ENCODE results near the gene C9orf40.

The C9orf40 gene

DNA sequence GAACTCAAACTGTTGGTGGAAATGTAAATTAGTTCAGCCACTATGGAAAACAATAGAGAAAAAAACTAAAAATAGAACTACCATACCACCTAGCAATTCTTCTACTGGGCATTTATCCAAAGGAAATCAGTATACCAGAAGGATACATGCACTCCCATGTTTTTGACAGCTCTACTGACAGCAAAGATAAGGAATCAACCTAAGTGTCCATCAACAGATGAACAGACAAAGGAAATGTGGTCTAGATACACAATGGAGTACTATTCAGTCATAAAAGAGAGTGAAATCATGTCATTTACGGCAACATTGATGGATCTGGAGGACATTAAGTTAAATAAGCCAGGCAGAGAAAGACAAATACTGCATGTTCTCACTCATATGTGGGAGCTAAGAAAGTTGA lies 21.8 kb upstream of the C9orf40 start:
- TF ChIP-seq EZH2 (IDR thresholded peaks at IDR 0.05) (no peak), FOXP2 (optimal IDR thresholded peaks at IDR 0.05; ENCODE audit: control extremely low read depth, extremely low read length, insufficient read depth) (no peak), POLR2AphosphoS5 (IDR thresholded peaks at IDR 0.05; ENCODE audit: borderline replicate concordance, low read depth, low read length) (no peak)
- Histone ChIP-seq H3K9ac (ENCODE audit: insufficient read length) (no peak overlapping the region), H3K27ac (no peak overlapping the region), H3K9me3 (ENCODE audit: low read depth, low read length) (0 out of 2 replicates have a peak, but pooled peaks cover 3% of the 10 kb centered on the region), H3K4me3 (no peak overlapping the region), H3K36me3 (ENCODE audit: insufficient read depth, low read length) (no peaks in the 10 kb centered on the region)
- DNase-seq (ENCODE audit: low read depth, low spot score) = no peak

- no peak for DNase-seq (ENCODE audit: low read depth, low spot score)
- H3K27ac ChIP-seq = no peak overlapping the region
These were observed 21.0 kb upstream of the C9orf40 start for GRCh38 chr9:74973714-74974113.

DNA sequence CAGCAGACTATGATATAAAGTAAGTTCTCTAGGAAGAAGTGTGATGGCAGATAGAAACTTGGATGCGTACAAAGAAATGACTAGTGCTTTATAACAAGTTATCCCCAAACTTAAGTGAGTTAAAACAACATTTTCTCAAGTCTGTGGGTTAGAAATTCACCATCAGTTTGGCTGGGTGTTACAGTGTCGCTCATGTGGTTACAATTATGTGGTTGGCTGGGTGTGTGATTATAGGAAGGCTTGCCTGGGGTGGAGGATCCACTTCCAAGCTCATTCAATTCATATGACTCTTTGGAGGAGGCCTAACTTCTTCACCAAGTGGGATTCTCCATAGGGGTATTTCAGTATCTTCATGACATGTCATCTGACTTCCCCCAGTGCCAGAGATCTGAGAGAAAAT lies 10.3 kb upstream of the C9orf40 start:
- DNase-seq (ENCODE audit: low read depth, low spot score) = no peak
- no peak for TF ChIP-seq POLR2AphosphoS5 (IDR thresholded peaks at IDR 0.05; ENCODE audit: borderline replicate concordance, low read depth, low read length)
- TF ChIP-seq EZH2 (IDR thresholded peaks at IDR 0.05) = no peak
- 0 out of 2 replicates have a peak, but pooled peaks cover 10% of the 10 kb centered on the region for H3K36me3 ChIP-seq (ENCODE audit: insufficient read depth, low read length)

More at GRCh38 chr9:74973714-74974113, 21.0 kb upstream of the C9orf40 start:
- no peak overlapping the region for H3K9ac ChIP-seq (ENCODE audit: insufficient read length)
- TF ChIP-seq POLR2AphosphoS5 (IDR thresholded peaks at IDR 0.05; ENCODE audit: borderline replicate concordance, low read depth, low read length) = no peak
- TF ChIP-seq EZH2 (IDR thresholded peaks at IDR 0.05) = no peak
- no peak for TF ChIP-seq FOXP2 (optimal IDR thresholded peaks at IDR 0.05; ENCODE audit: control extremely low read depth, extremely low read length, insufficient read depth)
- H3K9me3 ChIP-seq (ENCODE audit: low read depth, low read length) = 0 out of 2 replicates have a peak, but pooled peaks cover 3% of the 10 kb centered on the region
- H3K4me3 ChIP-seq = no peak overlapping the region
- no peaks in the 10 kb centered on the region for H3K36me3 ChIP-seq (ENCODE audit: insufficient read depth, low read length)

GRCh38 chr9:74961496-74961895 lies 8.8 kb upstream of the C9orf40 start:
- no peak overlapping the region for H3K9ac ChIP-seq (ENCODE audit: insufficient read length)
- H3K4me3 ChIP-seq = no peak overlapping the region
- H3K27ac ChIP-seq = no peak overlapping the region
- H3K9me3 ChIP-seq (ENCODE audit: low read depth, low read length) = no peaks in the 10 kb centered on the region
- no peak for DNase-seq (ENCODE audit: low read depth, low spot score)
- no peak for TF ChIP-seq EZH2 (IDR thresholded peaks at IDR 0.05)
- no peak for TF ChIP-seq FOXP2 (optimal IDR thresholded peaks at IDR 0.05; ENCODE audit: control extremely low read depth, extremely low read length, insufficient read depth)
- TF ChIP-seq POLR2AphosphoS5 (IDR thresholded peaks at IDR 0.05; ENCODE audit: borderline replicate concordance, low read depth, low read length) = no peak
- H3K36me3 ChIP-seq (ENCODE audit: insufficient read depth, low read length) = 0 out of 2 replicates have a peak, but pooled peaks cover 10% of the 10 kb centered on the region

More for the DNA sequence above, 10.3 kb upstream of the C9orf40 start:
- Histone ChIP-seq H3K27ac (no peak overlapping the region), H3K9me3 (ENCODE audit: low read depth, low read length) (no peaks in the 10 kb centered on the region), H3K4me3 (no peak overlapping the region), H3K9ac (ENCODE audit: insufficient read length) (no peak overlapping the region)

- no peaks in the 10 kb centered on the region for H3K9me3 ChIP-seq (ENCODE audit: low read depth, low read length)
- H3K27ac ChIP-seq = no peak overlapping the region
- H3K9ac ChIP-seq (ENCODE audit: insufficient read length) = no peak overlapping the region
- no peak for DNase-seq (ENCODE audit: low read depth, low spot score)
- no peak overlapping the region for H3K4me3 ChIP-seq
- H3K36me3 ChIP-seq (ENCODE audit: insufficient read depth, low read length) = 0 out of 2 replicates have a peak, but pooled peaks cover 10% of the 10 kb centered on the region
- TF ChIP-seq EZH2 (IDR thresholded peaks at IDR 0.05) = no peak
- TF ChIP-seq FOXP2 (optimal IDR thresholded peaks at IDR 0.05; ENCODE audit: control extremely low read depth, extremely low read length, insufficient read depth) = no peak
- no peak for TF ChIP-seq POLR2AphosphoS5 (IDR thresholded peaks at IDR 0.05; ENCODE audit: borderline replicate concordance, low read depth, low read length)
These were observed 7.8 kb upstream of the C9orf40 start for GRCh38 chr9:74960561-74960960.

DNA sequence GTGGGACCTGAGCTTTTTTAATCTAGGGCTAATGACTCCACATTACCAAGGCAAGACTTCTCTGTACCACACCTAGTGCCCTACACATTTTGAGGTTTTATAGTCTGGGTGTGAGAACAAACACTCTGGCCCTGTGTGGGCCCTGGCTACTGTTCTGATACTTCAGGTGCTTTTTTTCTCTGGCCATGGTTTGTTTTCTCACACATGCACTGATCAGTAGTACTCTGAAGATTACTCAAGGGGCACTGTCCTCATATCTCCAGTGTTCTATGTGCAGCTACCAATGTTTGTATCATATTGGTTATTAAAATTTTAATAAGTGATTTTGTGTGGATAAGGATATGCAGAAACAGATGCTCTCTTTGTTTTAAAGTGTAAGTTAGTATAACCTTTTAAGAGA lies 5.9 kb upstream of the C9orf40 start:
- H3K9ac ChIP-seq (ENCODE audit: insufficient read length) = no peak overlapping the region
- 0 out of 2 replicates have a peak, but pooled peaks cover 10% of the 10 kb centered on the region for H3K36me3 ChIP-seq (ENCODE audit: insufficient read depth, low read length)
- H3K4me3 ChIP-seq = no peak overlapping the region
- DNase-seq (ENCODE audit: low read depth, low spot score) = no peak
- no peak overlapping the region for H3K27ac ChIP-seq
- H3K9me3 ChIP-seq (ENCODE audit: low read depth, low read length) = no peaks in the 10 kb centered on the region
- no peak for TF ChIP-seq FOXP2 (optimal IDR thresholded peaks at IDR 0.05; ENCODE audit: control extremely low read depth, extremely low read length, insufficient read depth)
- TF ChIP-seq POLR2AphosphoS5 (IDR thresholded peaks at IDR 0.05; ENCODE audit: borderline replicate concordance, low read depth, low read length) = no peak
- no peak for TF ChIP-seq EZH2 (IDR thresholded peaks at IDR 0.05)

GRCh38 chr9:74953235-74953751 lies 581 bp upstream of the C9orf40 start:
- Histone ChIP-seq H3K9me3 (ENCODE audit: low read depth, low read length) (no peaks in the 10 kb centered on the region), H3K4me3 (peak overlapping the region; percentile 97), H3K36me3 (ENCODE audit: insufficient read depth, low read length) (no peaks in the 10 kb centered on the region), H3K27ac (peak overlapping the region; percentile 95), H3K9ac (ENCODE audit: insufficient read length) (peak overlapping the region; percentile 98)
- DNase-seq (ENCODE audit: low read depth, low spot score) = no peak
- no peak for TF ChIP-seq POLR2AphosphoS5 (IDR thresholded peaks at IDR 0.05; ENCODE audit: borderline replicate concordance, low read depth, low read length)
- no peak for TF ChIP-seq FOXP2 (optimal IDR thresholded peaks at IDR 0.05; ENCODE audit: control extremely low read depth, extremely low read length, insufficient read depth)
- TF ChIP-seq EZH2 (IDR thresholded peaks at IDR 0.05) = no peak

GRCh38 chr9:74951725-74952151 lies 974 bp downstream of the C9orf40 start:
- no peak for DNase-seq (ENCODE audit: low read depth, low spot score)
- TF ChIP-seq POLR2AphosphoS5 (IDR thresholded peaks at IDR 0.05; ENCODE audit: borderline replicate concordance, low read depth, low read length) (no peak), EZH2 (IDR thresholded peaks at IDR 0.05) (no peak), FOXP2 (optimal IDR thresholded peaks at IDR 0.05; ENCODE audit: control extremely low read depth, extremely low read length, insufficient read depth) (no peak)
- H3K36me3 ChIP-seq (ENCODE audit: insufficient read depth, low read length) = no peaks in the 10 kb centered on the region
- peak overlapping the region; percentile 98 for H3K9ac ChIP-seq (ENCODE audit: insufficient read length)
- H3K4me3 ChIP-seq = peak overlapping the region; percentile 97
- no peaks in the 10 kb centered on the region for H3K9me3 ChIP-seq (ENCODE audit: low read depth, low read length)
- peak overlapping the region; percentile 59; the same call in 1 of the 2 replicates for H3K27ac ChIP-seq
